Activated T-helper 2 cell treated with anti-CD3 and anti-CD28 coated beads, Interferon-gamma antibody, Interleukin-2, Interleukin-4, amounts not matched to agents 10 μg/mL and 5 μg/mL and 100 μg/mL, durations not matched to agents 14 hours and 24 hours and 36 hours (primary cell): ENCODE results near the gene CCDC77. TPM values are rescaled to one million over a fixed set of nuclear protein-coding genes. Genes with fewer than 3 reads are reported as not detected.
"Not testable (repeated sequence)": the region's sequence is repeated elsewhere in the genome, so short reads cannot be mapped to it uniquely, and the experiment has no call there.

Experiments
- DNase-seq: peaks from one replicate; pipeline ENCODE4 v3.0.0; 2021; ENCODE audit warnings: low spot score
- H3K27ac Mint-ChIP-seq: one replicate; pipeline ENCODE4 v1.8.0; 2021; ENCODE audit warnings: mixed read lengths
- H3K27me3 Mint-ChIP-seq: one replicate; pipeline ENCODE4 v1.8.0; 2021; ENCODE audit warnings: low read depth, mixed read lengths
- H3K36me3 Mint-ChIP-seq: one replicate; pipeline ENCODE4 v1.8.0; 2021; ENCODE audit warnings: low read depth, mixed read lengths
- H3K4me1 Mint-ChIP-seq: one replicate; pipeline ENCODE4 v1.8.0; 2021; ENCODE audit warnings: low read depth, mixed read lengths
- H3K4me3 Mint-ChIP-seq: one replicate; pipeline ENCODE4 v1.8.0; 2021; ENCODE audit warnings: low read depth, mild to moderate bottlenecking, moderate library complexity, mixed read lengths
- H3K9me3 Mint-ChIP-seq: one replicate; pipeline ENCODE4 v1.8.0; 2021; ENCODE audit warnings: mixed read lengths
- intact Hi-C: fragments of 100-400 bp; cut with micrococcal nuclease; formaldehyde crosslinking; loops from one replicate; pipeline ENCODE4 v1.15.1; 2023
- total RNA-seq: library from RNA; stranded (reverse); gene quantifications from 2 replicates; pipeline ENCODE4 v1.2.3, GENCODE V29; 2022

Gene CCDC77
- total RNA-seq, 1 donor from 2014 or later, result 14.4 TPM

- Mint-ChIP-seq H3K4me3 (no peak overlapping the region), H3K27me3 (peaks cover 1% of the 10 kb centered on the region), H3K9me3 (no peaks in the 10 kb centered on the region), H3K4me1 (peaks cover 4% of the 10 kb centered on the region), H3K27ac (no peak overlapping the region), H3K36me3 (no peaks in the 10 kb centered on the region)
- intact Hi-C loops, result no loop called here
- DNase-seq, result no peak
Measured at GRCh38 chr12:402029-402389, 565 bp downstream of the CCDC77 start.

- intact Hi-C loops, result no loop called here
- no peak for DNase-seq
- H3K27ac Mint-ChIP-seq, result no peak overlapping the region
- H3K27me3 Mint-ChIP-seq, result no peaks in the 10 kb centered on the region
- no peaks in the 10 kb centered on the region for H3K4me1 Mint-ChIP-seq
- peaks cover 43% of the 10 kb centered on the region for H3K36me3 Mint-ChIP-seq
- H3K4me3 Mint-ChIP-seq, result no peak overlapping the region
- H3K9me3 Mint-ChIP-seq, result no peaks in the 10 kb centered on the region
Measured at GRCh38 chr12:414859-415258, 13.4 kb downstream of the CCDC77 start.

GRCh38 chr12:418432-418831 is 17.0 kb downstream of the CCDC77 start:
- no peaks in the 10 kb centered on the region for H3K4me1 Mint-ChIP-seq
- no peak for DNase-seq
- no peak overlapping the region for H3K4me3 Mint-ChIP-seq
- H3K36me3 Mint-ChIP-seq, result peaks cover 31% of the 10 kb centered on the region
- H3K27ac Mint-ChIP-seq, result no peak overlapping the region
- H3K9me3 Mint-ChIP-seq, result no peaks in the 10 kb centered on the region
- H3K27me3 Mint-ChIP-seq, result no peaks in the 10 kb centered on the region
- intact Hi-C loops, result no loop called here

- intact Hi-C loops, result no loop called here
- no peaks in the 10 kb centered on the region for H3K9me3 Mint-ChIP-seq
- no peak overlapping the region for H3K27ac Mint-ChIP-seq
- no peaks in the 10 kb centered on the region for H3K4me1 Mint-ChIP-seq
- peaks cover 9% of the 10 kb centered on the region for H3K36me3 Mint-ChIP-seq
- no peaks in the 10 kb centered on the region for H3K27me3 Mint-ChIP-seq
- no peak for DNase-seq
- no peak overlapping the region for H3K4me3 Mint-ChIP-seq
Measured at GRCh38 chr12:422526-422925, 21.1 kb downstream of the CCDC77 start.

- DNase-seq, H3K4me3 Mint-ChIP-seq, H3K27ac Mint-ChIP-seq, H3K9me3 Mint-ChIP-seq, H3K4me1 Mint-ChIP-seq, H3K27me3 Mint-ChIP-seq, intact Hi-C loops: not testable (repeated sequence)
- peaks cover 29% of the 10 kb centered on the region for H3K36me3 Mint-ChIP-seq
Measured at GRCh38 chr12:435737-436136, 34.3 kb downstream of the CCDC77 start.

- peak; percentile 28 for DNase-seq
- Mint-ChIP-seq H3K27ac (no peak overlapping the region), H3K9me3 (no peaks in the 10 kb centered on the region), H3K4me3 (no peak overlapping the region), H3K4me1 (no peaks in the 10 kb centered on the region), H3K27me3 (no peaks in the 10 kb centered on the region), H3K36me3 (peaks cover 8% of the 10 kb centered on the region)
- intact Hi-C loops, result no loop called here
Measured at GRCh38 chr12:442235-442884, 40.9 kb downstream of the CCDC77 start.

- H3K4me3 Mint-ChIP-seq, result no peak overlapping the region
- no peak for DNase-seq
- H3K27ac Mint-ChIP-seq, result no peak overlapping the region
- peaks cover 6% of the 10 kb centered on the region for H3K27me3 Mint-ChIP-seq
- intact Hi-C loops, result no loop called here
- no peaks in the 10 kb centered on the region for H3K9me3 Mint-ChIP-seq
- no peaks in the 10 kb centered on the region for H3K4me1 Mint-ChIP-seq
- H3K36me3 Mint-ChIP-seq, result peaks cover 3% of the 10 kb centered on the region
Measured at GRCh38 chr12:447141-447540, 45.7 kb downstream of the CCDC77 start.

GRCh38 chr12:449203-449602 is 47.8 kb downstream of the CCDC77 start:
- Mint-ChIP-seq H3K9me3 (no peaks in the 10 kb centered on the region), H3K27me3 (peaks cover 6% of the 10 kb centered on the region), H3K4me1 (no peaks in the 10 kb centered on the region), H3K27ac (no peak overlapping the region), H3K4me3 (no peak overlapping the region), H3K36me3 (no peaks in the 10 kb centered on the region)
- no peak for DNase-seq
- intact Hi-C loops, result no loop called here

- no peak for DNase-seq
- H3K27me3 Mint-ChIP-seq, result peaks cover 6% of the 10 kb centered on the region
- no peak overlapping the region for H3K4me3 Mint-ChIP-seq
- H3K4me1 Mint-ChIP-seq, result no peaks in the 10 kb centered on the region
- H3K9me3 Mint-ChIP-seq, result no peaks in the 10 kb centered on the region
- no peaks in the 10 kb centered on the region for H3K36me3 Mint-ChIP-seq
- H3K27ac Mint-ChIP-seq, result no peak overlapping the region
- intact Hi-C loops, result loop anchor here (10.0 kb wide), 1 partner anchor 224 kb away; no protein-coding TSS in a partner anchor
Measured at GRCh38 chr12:450438-450837, 49.0 kb downstream of the CCDC77 start.

GRCh38 chr12:452667-453210 is 51.3 kb downstream of the CCDC77 start:
- peak; percentile 69 for DNase-seq
- intact Hi-C loops, result loop anchor here (1.0 to 10.0 kb wide), 2 partner anchors 95 to 222 kb away; no protein-coding TSS in a partner anchor
- Mint-ChIP-seq H3K27ac (no peak overlapping the region), H3K4me1 (no peaks in the 10 kb centered on the region), H3K27me3 (peaks cover 21% of the 10 kb centered on the region), H3K36me3 (no peaks in the 10 kb centered on the region), H3K9me3 (no peaks in the 10 kb centered on the region), H3K4me3 (no peak overlapping the region)

- no peaks in the 10 kb centered on the region for H3K4me1 Mint-ChIP-seq
- no peaks in the 10 kb centered on the region for H3K36me3 Mint-ChIP-seq
- no peak for DNase-seq
- H3K27me3 Mint-ChIP-seq, result peaks cover 37% of the 10 kb centered on the region
- no peak overlapping the region for H3K4me3 Mint-ChIP-seq
- no peak overlapping the region for H3K27ac Mint-ChIP-seq
- intact Hi-C loops, result loop anchor here (10.0 kb wide), 1 partner anchor 220 kb away; no protein-coding TSS in a partner anchor
- H3K9me3 Mint-ChIP-seq, result no peaks in the 10 kb centered on the region
Measured at GRCh38 chr12:454833-455232, 53.4 kb downstream of the CCDC77 start.

GRCh38 chr12:455821-456220 is 54.4 kb downstream of the CCDC77 start:
- Mint-ChIP-seq H3K27me3 (peaks cover 37% of the 10 kb centered on the region), H3K4me1 (no peaks in the 10 kb centered on the region), H3K27ac (no peak overlapping the region), H3K9me3 (no peaks in the 10 kb centered on the region), H3K4me3 (no peak overlapping the region), H3K36me3 (no peaks in the 10 kb centered on the region)
- no peak for DNase-seq
- intact Hi-C loops, result loop anchor here (10.0 kb wide), 1 partner anchor 219 kb away; no protein-coding TSS in a partner anchor

GRCh38 chr12:457676-458075 is 56.2 kb downstream of the CCDC77 start:
- DNase-seq, result no peak
- H3K4me3 Mint-ChIP-seq, result peak overlapping the region; percentile 23
- H3K4me1 Mint-ChIP-seq, result peaks cover 5% of the 10 kb centered on the region
- no peaks in the 10 kb centered on the region for H3K9me3 Mint-ChIP-seq
- intact Hi-C loops, result loop anchor here (10.0 kb wide), 1 partner anchor 217 kb away; no protein-coding TSS in a partner anchor
- H3K27me3 Mint-ChIP-seq, result peaks cover 50% of the 10 kb centered on the region
- H3K27ac Mint-ChIP-seq, result no peak overlapping the region
- H3K36me3 Mint-ChIP-seq, result no peaks in the 10 kb centered on the region
